MM.1S (cell line): ENCODE results near the gene SENP8.
"Not testable (repeated sequence)": the region's sequence is repeated elsewhere in the genome, so short reads cannot be mapped to it uniquely, and the experiment has no call there.

Source experiments
- DNase-seq: peaks from one replicate; pipeline ENCODE4 v3.0.0-alpha.2; 2015
- H2AFZ ChIP-seq: fragments of 300-600 bp; sonication (generic); 2 replicates; pipeline ENCODE4 v1.6.0; 2016; ENCODE audit warnings: antibody characterized with exemption, low read length
- H3F3A ChIP-seq: fragments of 300-600 bp; sonication (generic); 2 replicates; pipeline ENCODE4 v1.6.1; 2016; ENCODE audit warnings: mild to moderate bottlenecking, antibody characterized with exemption, low read length, moderate library complexity, mixed read lengths; ENCODE audit not compliant: insufficient read depth
- H3K27ac ChIP-seq: fragments of 300-600 bp; sonication (generic); 2 replicates; pipeline ENCODE4 v1.5.1; 2016; ENCODE audit warnings: mild to moderate bottlenecking, low read length
- H3K27me3 ChIP-seq: fragments of 300-600 bp; sonication (generic); replicated peaks from 2 replicates; pipeline ENCODE4 v1.6.0; 2016; ENCODE audit warnings: low read length; ENCODE audit not compliant: insufficient read depth
- H3K36me3 ChIP-seq: fragments of 300-600 bp; sonication (generic); replicated peaks from 2 replicates; pipeline ENCODE4 v1.6.1; 2016; ENCODE audit warnings: mild to moderate bottlenecking, low read length, mixed read lengths; ENCODE audit not compliant: insufficient read depth
- H3K4me1 ChIP-seq: fragments of 300-600 bp; sonication (generic); 2 replicates; pipeline ENCODE4 v1.6.1; 2016; ENCODE audit warnings: low read length, mixed read lengths
- H3K4me2 ChIP-seq: fragments of 300-600 bp; sonication (generic); 2 replicates; pipeline ENCODE4 v1.6.0; 2016; ENCODE audit warnings: low read depth, low read length
- H3K4me3 ChIP-seq: fragments of 300-600 bp; sonication (generic); 2 replicates; pipeline ENCODE4 v1.5.1; 2016; ENCODE audit warnings: low read length, mixed read lengths
- H3K79me2 ChIP-seq: fragments of 300-600 bp; sonication (generic); 2 replicates; pipeline ENCODE4 v1.6.1; 2016; ENCODE audit warnings: mixed run types, low read length, mixed read lengths
- H3K9ac ChIP-seq: fragments of 300-600 bp; sonication (generic); 2 replicates; pipeline ENCODE4 v1.6.1; 2016; ENCODE audit warnings: low read length, mixed read lengths
- H3K9me2 ChIP-seq: fragments of 300-600 bp; sonication (generic); replicated peaks from 2 replicates; pipeline ENCODE4 v1.6.1; 2016; ENCODE audit warnings: mild to moderate bottlenecking, low read length, mixed read lengths; ENCODE audit not compliant: insufficient read depth
- H3K9me3 ChIP-seq: fragments of 300-600 bp; sonication (generic); replicated peaks from 2 replicates; pipeline ENCODE4 v1.6.1; 2016; ENCODE audit warnings: mild to moderate bottlenecking, low read length, mixed read lengths; ENCODE audit not compliant: insufficient read depth
- H4K20me1 ChIP-seq: fragments of 300-600 bp; sonication (generic); 2 replicates; pipeline ENCODE4 v1.6.1; 2016; ENCODE audit warnings: mild to moderate bottlenecking, low read length, moderate library complexity, mixed read lengths; ENCODE audit not compliant: insufficient read depth
- EZH2 ChIP-seq: fragments of 300-600 bp; sonication (generic); optimal IDR thresholded peaks from 2 replicates; pipeline ENCODE3; 2017; ENCODE audit warnings: low read depth, mild to moderate bottlenecking, antibody characterized with exemption, low read length, mixed read lengths
- EZH2phosphoT487 ChIP-seq: fragments of 300-600 bp; sonication (generic); IDR thresholded peaks from 2 replicates; pipeline ENCODE4 v1.6.1; 2018; ENCODE audit warnings: antibody characterized with exemption, low read length
- TF ChIP-seq, protein P1 (sequence below): fragments of 300-600 bp; sonication (generic); IDR thresholded peaks from 2 replicates; pipeline ENCODE4 v1.5.1; 2016; ENCODE audit warnings: antibody characterized with exemption, low read length, mixed read lengths

Gene SENP8

DNA sequence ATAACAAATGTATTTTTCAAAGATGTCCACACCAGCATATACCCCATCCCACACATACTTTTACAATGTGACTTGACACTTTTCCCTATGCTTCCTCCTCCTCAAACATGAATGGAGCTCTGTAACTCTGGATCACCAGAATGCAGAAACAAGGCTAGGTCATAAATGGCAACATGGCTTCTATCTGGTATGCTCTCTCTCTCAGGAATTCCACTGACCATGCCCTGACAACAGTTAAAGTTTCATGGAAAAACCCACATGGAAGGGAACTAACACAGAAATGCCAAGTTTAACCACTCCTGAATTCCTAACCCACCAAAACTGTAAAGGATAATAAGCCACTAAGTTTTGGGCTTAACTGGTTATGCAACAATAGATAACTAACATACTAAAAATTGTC, 20.2 kb upstream of the SENP8 start:
- no peaks in the 10 kb centered on the region for H3K9me2 ChIP-seq
- H3K9ac ChIP-seq: no peak overlapping the region
- H3K27ac ChIP-seq: no peak overlapping the region
- H3K9me3 ChIP-seq: no peaks in the 10 kb centered on the region
- H2AFZ ChIP-seq: no peak overlapping the region
- H4K20me1 ChIP-seq: no peaks in the 10 kb centered on the region; the same call in 1 of the 2 replicates
- no peak overlapping the region for H3K4me2 ChIP-seq
- H3K4me3 ChIP-seq: no peak overlapping the region
- no peaks in the 10 kb centered on the region for H3K79me2 ChIP-seq
- no peak for TF ChIP-seq EZH2phosphoT487
- TF ChIP-seq EZH2: no peak
- TF ChIP-seq, protein P1, sequence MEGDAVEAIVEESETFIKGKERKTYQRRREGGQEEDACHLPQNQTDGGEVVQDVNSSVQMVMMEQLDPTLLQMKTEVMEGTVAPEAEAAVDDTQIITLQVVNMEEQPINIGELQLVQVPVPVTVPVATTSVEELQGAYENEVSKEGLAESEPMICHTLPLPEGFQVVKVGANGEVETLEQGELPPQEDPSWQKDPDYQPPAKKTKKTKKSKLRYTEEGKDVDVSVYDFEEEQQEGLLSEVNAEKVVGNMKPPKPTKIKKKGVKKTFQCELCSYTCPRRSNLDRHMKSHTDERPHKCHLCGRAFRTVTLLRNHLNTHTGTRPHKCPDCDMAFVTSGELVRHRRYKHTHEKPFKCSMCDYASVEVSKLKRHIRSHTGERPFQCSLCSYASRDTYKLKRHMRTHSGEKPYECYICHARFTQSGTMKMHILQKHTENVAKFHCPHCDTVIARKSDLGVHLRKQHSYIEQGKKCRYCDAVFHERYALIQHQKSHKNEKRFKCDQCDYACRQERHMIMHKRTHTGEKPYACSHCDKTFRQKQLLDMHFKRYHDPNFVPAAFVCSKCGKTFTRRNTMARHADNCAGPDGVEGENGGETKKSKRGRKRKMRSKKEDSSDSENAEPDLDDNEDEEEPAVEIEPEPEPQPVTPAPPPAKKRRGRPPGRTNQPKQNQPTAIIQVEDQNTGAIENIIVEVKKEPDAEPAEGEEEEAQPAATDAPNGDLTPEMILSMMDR: no peak
- H3K36me3 ChIP-seq: no peaks in the 10 kb centered on the region
- DNase-seq: no peak
- no peaks in the 10 kb centered on the region for H3F3A ChIP-seq
- H3K27me3 ChIP-seq: no peaks in the 10 kb centered on the region
- no peaks in the 10 kb centered on the region for H3K4me1 ChIP-seq

DNA sequence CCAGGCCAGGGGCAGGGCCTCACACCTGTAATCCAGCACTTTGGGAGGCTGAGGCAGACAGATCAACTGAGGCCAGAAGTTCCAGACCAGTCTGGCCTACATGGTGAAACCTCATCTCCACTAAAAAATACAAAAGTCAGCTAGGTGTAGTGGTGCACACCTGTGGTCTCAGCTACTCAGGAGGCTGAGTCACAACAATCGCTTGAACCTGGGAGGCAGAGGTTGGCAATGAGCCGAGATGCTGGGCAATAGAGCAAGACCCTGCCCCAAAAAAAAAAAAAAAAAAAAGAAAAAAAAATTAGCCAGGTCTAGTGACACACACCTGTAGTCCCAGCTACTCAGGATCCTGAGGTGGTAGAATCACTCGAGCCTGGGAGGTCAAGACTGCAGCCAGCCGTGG, 19.0 kb upstream of the SENP8 start:
- Histone ChIP-seq H4K20me1 (no peaks in the 10 kb centered on the region; the same call in 1 of the 2 replicates), H3K9ac (no peak overlapping the region), H3F3A (no peaks in the 10 kb centered on the region), H3K79me2 (no peaks in the 10 kb centered on the region), H2AFZ (no peak overlapping the region), H3K9me2 (no peaks in the 10 kb centered on the region), H3K4me3 (no peak overlapping the region), H3K4me2 (no peak overlapping the region), H3K27ac (no peak overlapping the region), H3K27me3 (no peaks in the 10 kb centered on the region), H3K4me1 (no peaks in the 10 kb centered on the region), H3K36me3 (no peaks in the 10 kb centered on the region), H3K9me3 (no peaks in the 10 kb centered on the region)
- TF ChIP-seq EZH2 (no peak), EZH2phosphoT487 (no peak)
- TF ChIP-seq, protein P1: no peak
- no peak for DNase-seq

DNA sequence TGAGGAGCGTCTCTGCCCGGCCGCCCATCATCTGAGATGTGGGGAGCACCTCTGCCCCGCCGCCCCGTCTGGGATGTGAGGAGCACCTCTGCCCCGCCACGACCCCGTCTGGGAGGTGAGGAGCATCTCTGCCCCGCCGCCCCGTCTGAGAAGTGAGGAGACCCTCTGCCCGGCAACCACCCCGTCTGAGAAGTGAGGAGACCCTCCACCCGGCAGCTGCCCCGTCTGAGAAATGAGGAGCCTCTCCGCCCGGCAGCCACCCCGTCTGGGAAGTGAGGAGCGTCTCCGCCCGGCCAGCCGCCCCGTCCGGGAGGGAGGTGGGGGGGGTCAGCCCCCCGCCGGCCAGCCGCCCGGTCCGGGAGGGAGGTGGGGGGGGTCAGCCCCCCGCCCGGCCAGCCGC, 17.7 kb upstream of the SENP8 start:
- H3K4me3 ChIP-seq, H3K9me3 ChIP-seq, H3K79me2 ChIP-seq: not testable (repeated sequence)

DNA sequence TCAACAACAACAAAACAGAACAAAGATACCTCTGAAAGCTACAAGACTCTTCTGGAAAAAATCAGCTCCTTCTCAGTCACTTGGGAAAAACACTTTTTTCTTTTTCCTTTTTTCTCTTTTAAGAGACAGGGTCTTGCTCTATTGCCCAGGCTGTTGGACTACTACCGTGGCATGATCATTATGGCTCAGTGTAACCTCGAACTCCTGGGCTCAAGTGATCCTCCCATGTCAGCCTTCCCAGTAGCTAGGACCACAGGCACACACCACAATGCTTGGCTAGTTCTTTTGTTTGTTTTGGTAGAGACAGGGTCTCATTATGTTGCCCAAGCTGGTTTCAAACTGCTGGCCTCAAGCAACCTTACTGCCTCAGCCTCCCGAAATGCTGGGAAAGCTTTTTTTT, 13.1 kb upstream of the SENP8 start:
- Histone ChIP-seq H3K4me1 (no peaks in the 10 kb centered on the region), H3K4me2 (no peak overlapping the region), H3K79me2 (no peaks in the 10 kb centered on the region), H3K9me3 (no peaks in the 10 kb centered on the region), H3F3A (no peaks in the 10 kb centered on the region), H4K20me1 (no peaks in the 10 kb centered on the region), H3K36me3 (no peaks in the 10 kb centered on the region), H3K27me3 (no peaks in the 10 kb centered on the region), H2AFZ (no peak overlapping the region), H3K9ac (no peak overlapping the region), H3K9me2 (no peaks in the 10 kb centered on the region), H3K27ac (no peak overlapping the region), H3K4me3 (no peak overlapping the region)
- TF ChIP-seq EZH2 (no peak), EZH2phosphoT487 (no peak)
- TF ChIP-seq, protein P1: no peak
- no peak for DNase-seq

More for the DNA sequence above, 17.7 kb upstream of the SENP8 start:
- H3K9ac ChIP-seq, H3K27ac ChIP-seq, H3K9me2 ChIP-seq, H4K20me1 ChIP-seq, DNase-seq, H2AFZ ChIP-seq, H3K4me1 ChIP-seq, H3K36me3 ChIP-seq, H3K27me3 ChIP-seq, H3F3A ChIP-seq, H3K4me2 ChIP-seq: not testable (repeated sequence)
